IMR-90 (cell line): ENCODE results near the gene UPK3A. TPM values are rescaled to one million over a fixed set of nuclear protein-coding genes. Genes with fewer than 3 reads are reported as not detected.

Experiments
- ATAC-seq: fragments of 200-7000 bp; cut with Tn5 transposase; 2 replicates; pipeline ENCODE4 v1.9.1; 2020; ENCODE audit warnings: low read depth, mild to moderate bottlenecking, moderate library complexity
- BruUV-seq: library from RNA; stranded (reverse); fragments of 400-500 nt; replicated peaks from 2 replicates; lab custom pipeline; 2021; lab: Mats Ljungman, UMichigan
- CTCF ChIA-PET: fragments of 300-600 bp; formaldehyde crosslinking; extraction: SDS; loops from one replicate; lab custom pipeline; 2021; ENCODE audit warnings: antibody characterized with exemption; lab: Yijun Ruan, JAX
- POLR2A ChIA-PET: fragments of 300-600 bp; sonication (Branson Sonifier 250); formaldehyde crosslinking; loops from one replicate; lab custom pipeline; 2022; ENCODE audit warnings: antibody characterized with exemption; ENCODE audit not compliant: unreplicated experiment; lab: Charles Lee
- DNase-seq: peaks from one replicate; pipeline ENCODE4 v3.0.0; 2013
- H2AFZ ChIP-seq: replicated peaks from 2 replicates; pipeline ENCODE3; 2013; ENCODE audit warnings: low read length, mild to moderate bottlenecking; ENCODE audit not compliant: poor library complexity
- H2AK5ac ChIP-seq: 2 replicates; pipeline ENCODE4 v1.6.1; 2013; ENCODE audit warnings: low read depth, low read length, inconsistent platforms
- H2AK9ac ChIP-seq: replicated peaks from 2 replicates; pipeline ENCODE3; 2013; ENCODE audit warnings: mild to moderate bottlenecking, low read depth, low read length, moderate library complexity; ENCODE audit not compliant: poor library complexity
- H2BK120ac ChIP-seq: 2 replicates; pipeline ENCODE4 v1.6.1; 2013; ENCODE audit warnings: low read depth, low read length, inconsistent platforms
- H2BK15ac ChIP-seq: 3 replicates; pipeline ENCODE4 v1.6.1; 2013; ENCODE audit warnings: low read depth, low read length, inconsistent platforms
- H2BK20ac ChIP-seq: 2 replicates; pipeline ENCODE4 v1.6.1; 2013; ENCODE audit warnings: low read depth, mild to moderate bottlenecking, inconsistent platforms, low read length, moderate library complexity
- H2BK5ac ChIP-seq: 2 replicates; pipeline ENCODE4 v1.6.1; 2013; ENCODE audit warnings: mild to moderate bottlenecking, low read depth, low read length, inconsistent platforms; ENCODE audit not compliant: poor library complexity, severe bottlenecking
- H3K14ac ChIP-seq: replicated peaks from 2 replicates; pipeline ENCODE4 v1.6.1; 2013; ENCODE audit warnings: low read depth, low read length, inconsistent platforms
- H3K18ac ChIP-seq: 2 replicates; pipeline ENCODE4 v1.6.1; 2013; ENCODE audit warnings: low read depth, low read length, control low read depth
- H3K23ac ChIP-seq: 2 replicates; pipeline ENCODE4 v1.6.1; 2013; ENCODE audit warnings: low read depth, low read length, inconsistent platforms
- H3K27ac ChIP-seq: 2 replicates; pipeline ENCODE4 v1.5.1; 2013; ENCODE audit warnings: mild to moderate bottlenecking, control low read depth, low read length; ENCODE audit not compliant: insufficient read depth
- H3K27me3 ChIP-seq: 2 replicates; pipeline ENCODE4 v1.6.1; 2013; ENCODE audit warnings: low read length; ENCODE audit not compliant: control insufficient read depth, insufficient read depth
- H3K36me3 ChIP-seq: 2 replicates; pipeline ENCODE4 v1.6.1; 2013; ENCODE audit warnings: low read length, mixed read lengths; ENCODE audit not compliant: control insufficient read depth, insufficient read depth
- H3K4ac ChIP-seq: 2 replicates; pipeline ENCODE4 v1.6.1; 2013; ENCODE audit warnings: low read depth, low read length, inconsistent platforms
- H3K4me1 ChIP-seq: 2 replicates; pipeline ENCODE4 v1.6.1; 2013; ENCODE audit warnings: low read length, mixed read lengths; ENCODE audit not compliant: control insufficient read depth, insufficient read depth
- H3K4me2 ChIP-seq: 2 replicates; pipeline ENCODE4 v1.6.1; 2013; ENCODE audit warnings: low read depth, mild to moderate bottlenecking, control low read depth, low read length, moderate library complexity
- H3K4me3 ChIP-seq: 2 replicates; pipeline ENCODE4 v1.5.1; 2013; ENCODE audit warnings: low read depth, mild to moderate bottlenecking, control low read depth, low read length, moderate library complexity; ENCODE audit not compliant: insufficient read depth
- H3K56ac ChIP-seq: 2 replicates; pipeline ENCODE4 v1.6.1; 2013; ENCODE audit warnings: low read length, inconsistent platforms; ENCODE audit not compliant: insufficient read depth; ENCODE audit errors: extremely low read depth
- H3K79me1 ChIP-seq, 2 experiments: 2 replicates each; pipeline ENCODE4 v1.6.1; 2013; ENCODE audit warnings: low read length in 2 of 2, inconsistent platforms in 1 of 2, low read depth in 1 of 2
- H3K9ac ChIP-seq: 2 replicates; pipeline ENCODE4 v1.6.1; 2013; ENCODE audit warnings: low read depth, low read length, control low read depth
- H3K9me1 ChIP-seq: 2 replicates; pipeline ENCODE4 v1.6.1; 2013; ENCODE audit warnings: low read length, inconsistent platforms; ENCODE audit not compliant: insufficient read depth
- H3K9me3 ChIP-seq: 2 replicates; pipeline ENCODE4 v1.6.1; 2013; ENCODE audit warnings: low read length; ENCODE audit not compliant: control insufficient read depth, insufficient read depth
- H4K20me1 ChIP-seq: 2 replicates; pipeline ENCODE4 v1.6.1; 2013; ENCODE audit warnings: low read length, inconsistent platforms; ENCODE audit not compliant: insufficient read depth
- H4K5ac ChIP-seq: 2 replicates; pipeline ENCODE4 v1.6.1; 2013; ENCODE audit warnings: mild to moderate bottlenecking, low read depth, low read length, control low read depth
- H4K8ac ChIP-seq, 2 experiments: 2 replicates each; pipeline ENCODE4 v1.6.1; 2013; ENCODE audit warnings: low read depth in 2 of 2, low read length in 2 of 2, control low read depth in 1 of 2, inconsistent platforms in 1 of 2
- H4K91ac ChIP-seq: 2 replicates; pipeline ENCODE4 v1.6.1; 2013; ENCODE audit warnings: low read depth, low read length, inconsistent platforms; ENCODE audit not compliant: insufficient read depth
- CHD1 ChIP-seq: IDR thresholded peaks from 2 replicates; pipeline ENCODE4 v1.6.1; 2012; ENCODE audit warnings: low read depth, low read length, improper control_type of control experiment
- ELK1 ChIP-seq: fragments of 150-350 bp; IDR thresholded peaks from 2 replicates; pipeline ENCODE4 v1.6.1; 2016; ENCODE audit warnings: low read depth, mild to moderate bottlenecking, low read length, moderate library complexity, borderline replicate concordance
- MAZ ChIP-seq: IDR thresholded peaks from 2 replicates; pipeline ENCODE4 v1.6.1; 2012; ENCODE audit warnings: low read depth, mild to moderate bottlenecking, low read length, improper control_type of control experiment, moderate library complexity, borderline replicate concordance
- NFE2L2 ChIP-seq: fragments of 150-350 bp; IDR thresholded peaks from 2 replicates; pipeline ENCODE4 v1.6.1; 2016; ENCODE audit warnings: low read depth, mild to moderate bottlenecking, low read length
- RAD21 ChIP-seq: IDR thresholded peaks from 2 replicates; pipeline ENCODE4 v1.6.1; 2012; ENCODE audit warnings: low read length, improper control_type of control experiment
- RCOR1 ChIP-seq: IDR thresholded peaks from 2 replicates; pipeline ENCODE4 v1.6.1; 2012; ENCODE audit warnings: mild to moderate bottlenecking, low read length, improper control_type of control experiment; ENCODE audit not compliant: insufficient replicate concordance
- RFX5 ChIP-seq: IDR thresholded peaks from 2 replicates; pipeline ENCODE4 v1.8.0; 2012; ENCODE audit warnings: low read depth, mild to moderate bottlenecking, low read length, moderate library complexity
- SMC3 ChIP-seq: fragments of 150-350 bp; IDR thresholded peaks from 2 replicates; pipeline ENCODE4 v1.6.1; 2016; ENCODE audit warnings: low read depth, mild to moderate bottlenecking, antibody characterized with exemption, low read length, moderate library complexity
- WGBS, 2 experiments: methylation state at CpG; one replicate each; pipeline versions ENCODE4 v1.1.5 to v1.1.7; 2013; ENCODE audit warnings: missing lambda C conversion rate in 2 of 2; ENCODE audit not compliant: insufficient read length in 1 of 2; ENCODE audit errors: extremely low coverage in 2 of 2; 5-methylcytosine and 5-hydroxymethylcytosine counted together
- dilution Hi-C: fragments of 300-500 bp; cut with HindIII; formaldehyde crosslinking; loops from one replicate; pipeline ENCODE4 v1.14.3; 2018; ENCODE audit warnings: low sequenced_read_pairs; ENCODE audit not compliant: unreplicated experiment
- in situ Hi-C: fragments of 300-500 bp; cut with MboI; formaldehyde crosslinking; loops from 3 replicates; pipeline ENCODE4 v1.14.3; 2019; ENCODE audit warnings: low sequenced_read_pairs, inconsistent platforms, mixed read lengths
- intact Hi-C: fragments of 100-400 bp; cut with micrococcal nuclease; formaldehyde crosslinking; loops from 2 replicates; pipeline ENCODE4 v1.10.0; 2022
- polyA plus RNA-seq, 3 experiments: library from polyadenylated mRNA; depleted of rRNA; stranded (reverse); fragments of >200 nt; gene quantifications; 2 replicates each; pipeline ENCODE4 v1.2.3, GENCODE V29; 2012; ENCODE audit warnings: low replicate concordance in 1 of 3
- total RNA-seq: library from RNA; depleted of rRNA; stranded (reverse); fragments of >200 nt; gene quantifications from 2 replicates; pipeline ENCODE4 v1.2.3, GENCODE V29; 2012
- TF ChIP-seq, protein P1 (sequence below): fragments of 150-350 bp; IDR thresholded peaks from 2 replicates; pipeline ENCODE4 v1.6.1; 2017; ENCODE audit warnings: mild to moderate bottlenecking, antibody characterized with exemption, low read length, low read depth

UPK3A gene
- total and polyA plus RNA-seq, 2 of the 4 experiments (the other 2 are of a cell fraction), result not detected

DNA sequence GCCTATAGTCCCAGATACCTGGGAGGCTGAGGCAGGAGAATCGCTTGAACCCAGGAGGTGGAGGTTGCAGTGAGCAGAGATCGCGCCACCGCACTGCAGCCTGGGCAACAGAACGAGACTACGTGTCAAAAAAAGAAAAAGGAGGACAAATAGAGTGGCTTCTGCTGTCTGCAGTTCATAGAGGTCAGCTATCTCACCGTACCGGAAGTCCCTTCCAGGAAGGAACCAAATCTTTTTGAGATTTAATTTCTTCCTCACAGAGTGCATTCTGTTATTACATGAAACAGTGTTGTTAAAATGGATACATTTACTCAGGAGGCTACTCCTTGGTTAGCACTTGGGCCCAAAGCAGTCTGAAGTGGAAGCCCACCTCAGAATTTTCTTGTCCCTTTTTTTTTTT, 58.4 kb downstream of the UPK3A start:
- Histone ChIP-seq H2BK5ac (no peak overlapping the region), H3K4me2 (no peak overlapping the region), H2BK20ac (no peak overlapping the region), H2BK15ac (no peak overlapping the region), H3K9me3 (no peaks in the 10 kb centered on the region), H3K79me1 (no peaks in the 10 kb centered on the region), H3K4me1 (no peaks in the 10 kb centered on the region), H3K9ac (no peak overlapping the region), H2BK120ac (no peak overlapping the region), H2AK9ac (no peak overlapping the region), H4K8ac (no peak overlapping the region), H4K91ac (no peak overlapping the region), H2AFZ (no peak overlapping the region), H3K18ac (no peak overlapping the region), H3K14ac (no peak overlapping the region), H4K20me1 (no peaks in the 10 kb centered on the region), H3K4ac (no peak overlapping the region), H3K4me3 (no peak overlapping the region), H2AK5ac (no peak overlapping the region), H3K9me1 (no peaks in the 10 kb centered on the region), H3K27ac (no peak overlapping the region), H3K23ac (no peak overlapping the region), H3K56ac (no peak overlapping the region), H3K36me3 (peaks cover 29% of the 10 kb centered on the region), H4K5ac (no peak overlapping the region), H3K27me3 (no peaks in the 10 kb centered on the region)
- ATAC-seq, result no peak
- ChIA-PET CTCF (interaction anchor here (0.6 kb wide), 2 partner anchors 84 to 1733 kb away, joined by 3 read pairs; no protein-coding TSS in a partner anchor), POLR2A (no interaction called here)
- intact Hi-C loops (no loop called here), in situ Hi-C loops (no loop called here), dilution Hi-C loops (no loop called here)
- WGBS, 2 experiments, result 100% methylated on average over 2 of the region's 8 CpGs; no CpG with 5 or more reads in 1 of the 2 experiments
- BruUV-seq, result no TSS peak
- no peak for TF ChIP-seq MAZ
- no peak for TF ChIP-seq NFE2L2
- no peak for TF ChIP-seq CHD1
- TF ChIP-seq RCOR1, result no peak
- TF ChIP-seq SMC3, result no peak
- TF ChIP-seq RAD21, result no peak
- TF ChIP-seq RFX5, result no peak
- TF ChIP-seq ELK1, result no peak
- TF ChIP-seq, protein P1, sequence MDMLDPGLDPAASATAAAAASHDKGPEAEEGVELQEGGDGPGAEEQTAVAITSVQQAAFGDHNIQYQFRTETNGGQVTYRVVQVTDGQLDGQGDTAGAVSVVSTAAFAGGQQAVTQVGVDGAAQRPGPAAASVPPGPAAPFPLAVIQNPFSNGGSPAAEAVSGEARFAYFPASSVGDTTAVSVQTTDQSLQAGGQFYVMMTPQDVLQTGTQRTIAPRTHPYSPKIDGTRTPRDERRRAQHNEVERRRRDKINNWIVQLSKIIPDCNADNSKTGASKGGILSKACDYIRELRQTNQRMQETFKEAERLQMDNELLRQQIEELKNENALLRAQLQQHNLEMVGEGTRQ, result no peak
- DNase-seq, result no peak
